Left lung (tissue), 10 donors: ENCODE measurements around the gene PPP1R1B. TPM values are rescaled to one million over a fixed set of nuclear protein-coding genes. Genes with fewer than 3 reads are reported as not detected.

ENCODE experiments used
- ATAC-seq: fragments of 200-7000 bp; cut with Tn5 transposase; one replicate; pipeline ENCODE4 v1.9.1; 2020; ENCODE audit warnings: moderate library complexity
- DNase-seq, 4 donors: peaks; one replicate each; pipeline ENCODE4 v3.0.0-alpha.2; 2013 to 2020
- H3K27ac ChIP-seq, 2 donors: fragments of 200-600 bp; sonication (generic) in 1 of 2; one replicate each; pipeline versions ENCODE4 v1.5.0 to v1.8.0; 2020 to 2021
- H3K27me3 ChIP-seq, 2 donors: fragments of 200-600 bp; sonication (generic) in 1 of 2; one replicate each; pipeline versions ENCODE4 v1.5.0 to v1.8.0; 2020 to 2021
- H3K36me3 ChIP-seq, 2 donors: fragments of 200-600 bp; sonication (generic) in 1 of 2; one replicate each; pipeline versions ENCODE4 v1.5.0 to v1.8.0; 2020 to 2021
- H3K4me1 ChIP-seq, 2 donors: fragments of 200-600 bp; one replicate each; pipeline ENCODE4 v1.8.0; 2021
- H3K4me3 ChIP-seq, 2 donors: fragments of 200-600 bp; sonication (generic) in 1 of 2; one replicate each; pipeline versions ENCODE4 v1.5.0 to v1.8.0; 2020 to 2021; ENCODE audit warnings: mild to moderate bottlenecking in 1 of 2
- H3K9me3 ChIP-seq, 2 donors: fragments of 200-600 bp; sonication (generic) in 1 of 2; one replicate each; pipeline versions ENCODE4 v1.5.0 to v1.8.0; 2020 to 2021
- CTCF ChIP-seq, 2 donors: fragments of 200-600 bp; sonication (generic) in 1 of 2; IDR thresholded peaks; one replicate each; pipeline versions ENCODE4 v1.5.0 to v1.8.0; 2021; ENCODE audit warnings: antibody characterized with exemption in 2 of 2
- intact Hi-C, 2 donors: fragments of 100-400 bp; cut with DNase I; formaldehyde crosslinking; loops; one replicate each; pipeline versions ENCODE4 v1.11.2 to v1.14.2; 2022
- polyA plus RNA-seq, 6 donors: library from polyadenylated mRNA; unstranded; fragments of 120-200 nt; gene quantifications; one replicate each; pipeline ENCODE4 v1.2.1, GENCODE V29; 2013; ENCODE audit not compliant: insufficient read length in 6 of 6
- total RNA-seq, 2 donors: library from RNA; stranded (reverse); fragmentation: NEBNext Ultra II Directional; extraction: Animal tissue kit (Norgen Biotek cat#: 25700); gene quantifications; one replicate each; pipeline ENCODE4 v1.2.1, GENCODE V29; 2021
- donor health status: DM: no; HTN: yes; CAD: no.
- donor health status: DM: no; HTN: no; CAD: no.

Gene PPP1R1B
- total and polyA plus RNA-seq, 8 donors: 10.6 to 66.4 (median 53.7) TPM

GRCh38 chr17:39634384-39634871 lies 7.7 kb downstream of the PPP1R1B start:
- no peak for ATAC-seq
- Histone ChIP-seq H3K9me3 (no peaks in the 10 kb centered on the region), H3K4me1 (peaks cover 7 to 64% of the 10 kb centered on the region in 2 donors)

GRCh38 chr17:39635614-39636176 lies 8.9 kb downstream of the PPP1R1B start:
- Histone ChIP-seq H3K4me3 (no peak overlapping the region), H3K9me3 (no peaks in the 10 kb centered on the region), H3K36me3 (no peaks in the 10 kb centered on the region), H3K27me3 (peaks cover 0 to 8% of the 10 kb centered on the region in 2 donors), H3K4me1 (peaks cover 19 to 66% of the 10 kb centered on the region in 2 donors), H3K27ac (peak overlapping the region in 1 of 2 donors; percentile 28)
- no peak for TF ChIP-seq CTCF (IDR thresholded peaks at IDR 0.05)
- DNase-seq (no peak), ATAC-seq (no peak)
- intact Hi-C loops: loop anchor here in 1 of 2 donors (10.0 kb wide), 1 partner anchor 99 kb away; the partner anchor contains the start of genes GRB7 and MIEN1

More at GRCh38 chr17:39634384-39634871, 7.7 kb downstream of the PPP1R1B start:
- Histone ChIP-seq H3K27ac (no peak overlapping the region), H3K4me3 (no peak overlapping the region), H3K27me3 (peaks cover 0 to 13% of the 10 kb centered on the region in 2 donors), H3K36me3 (no peaks in the 10 kb centered on the region)
- peak; percentile 58 to 70 for TF ChIP-seq CTCF (IDR thresholded peaks at IDR 0.05)
- no peak for DNase-seq
- intact Hi-C loops: loop anchor here in 1 of 2 donors (10.0 kb wide), 1 partner anchor 100 kb away; the partner anchor contains the start of genes GRB7 and MIEN1

- peaks cover 23 to 74% of the 10 kb centered on the region in 2 donors for H3K4me1 ChIP-seq
- no peak for TF ChIP-seq CTCF (IDR thresholded peaks at IDR 0.05)
- H3K4me3 ChIP-seq: peak overlapping the region; percentile 66 to 77
- peak overlapping the region; percentile 77 to 89 for H3K27ac ChIP-seq
- H3K36me3 ChIP-seq: no peaks in the 10 kb centered on the region
- no peaks in the 10 kb centered on the region for H3K9me3 ChIP-seq
- no peak for DNase-seq
- intact Hi-C loops: loop anchor here in 1 of 2 donors (10.0 kb wide), 1 partner anchor 98 kb away; the partner anchor contains the start of genes GRB7 and MIEN1
- ATAC-seq: peak; percentile 1
- H3K27me3 ChIP-seq: peaks cover 0 to 8% of the 10 kb centered on the region in 2 donors
Observed at GRCh38 chr17:39636587-39636926, 9.8 kb downstream of the PPP1R1B start.

- peak in 1 of 2 donors; percentile 10 for TF ChIP-seq CTCF (IDR thresholded peaks at IDR 0.05)
- peak within 1 kb of the TSS; percentile 66 to 77 for H3K4me3 ChIP-seq
- peaks cover 23 to 76% of the 10 kb centered on the region in 2 donors for H3K4me1 ChIP-seq
- H3K9me3 ChIP-seq: no peaks in the 10 kb centered on the region
- DNase-seq (peak; percentile 85 to 99 (median 93)), ATAC-seq (peak; percentile 95)
- H3K27me3 ChIP-seq: peaks cover 0 to 2% of the 10 kb centered on the region in 2 donors
- intact Hi-C loops: loop anchor here in 1 of 2 donors (10.0 kb wide), 1 partner anchor 98 kb away; the partner anchor contains the start of genes GRB7 and MIEN1
- no peaks in the 10 kb centered on the region for H3K36me3 ChIP-seq
- peak within 1 kb of the TSS; percentile 77 to 89 for H3K27ac ChIP-seq
Observed at GRCh38 chr17:39636927-39637736, 10.4 kb downstream of the PPP1R1B start, which contains the start of gene STARD3. TSS of gene STARD3 (plus strand) at chr17:39637144. CDS start at chr17:39653532, 16,388 bp downstream.
